ENCODE results near the gene CST11.

Gene CST11

GRCh38 chr20:23407781-23408464 lies 44.8 kb downstream of the CST11 start:
- no peak overlapping the region for H3K4me3 ChIP-seq (ENCODE audit: low read depth, low read length)
- no peak for TF ChIP-seq CTCF (IDR thresholded peaks at IDR 0.05; ENCODE audit: insufficient read depth, low read depth, low read length, missing control alignments)
- peak; percentile 62 for DNase-seq (ENCODE audit: low read depth)

GRCh38 chr20:23406880-23407279 lies 45.8 kb downstream of the CST11 start:
- no peak for TF ChIP-seq CTCF (IDR thresholded peaks at IDR 0.05; ENCODE audit: insufficient read depth, low read depth, low read length, missing control alignments)
- no peak for DNase-seq (ENCODE audit: low read depth)

GRCh38 chr20:23404196-23404595 lies 48.5 kb downstream of the CST11 start:
- no peak for DNase-seq (ENCODE audit: low read depth)
- TF ChIP-seq CTCF (IDR thresholded peaks at IDR 0.05; ENCODE audit: insufficient read depth, low read depth, low read length, missing control alignments): no peak
- H3K4me3 ChIP-seq (ENCODE audit: low read depth, low read length): no peak overlapping the region

More at GRCh38 chr20:23406880-23407279, 45.8 kb downstream of the CST11 start:
- H3K4me3 ChIP-seq (ENCODE audit: low read depth, low read length): no peak overlapping the region

- no peak for DNase-seq (ENCODE audit: low read depth)
- no peak overlapping the region for H3K4me3 ChIP-seq (ENCODE audit: low read depth, low read length)
- no peak for TF ChIP-seq CTCF (IDR thresholded peaks at IDR 0.05; ENCODE audit: insufficient read depth, low read depth, low read length, missing control alignments)
Measured at GRCh38 chr20:23403751-23404150, 48.9 kb downstream of the CST11 start.

- no peak for TF ChIP-seq CTCF (IDR thresholded peaks at IDR 0.05; ENCODE audit: insufficient read depth, low read depth, low read length, missing control alignments)
- DNase-seq (ENCODE audit: low read depth): no peak
- no peak overlapping the region for H3K4me3 ChIP-seq (ENCODE audit: low read depth, low read length)
Measured at GRCh38 chr20:23401051-23401450, 51.6 kb downstream of the CST11 start.

Measured in GM12865 (cell line).